OCI-LY7 (cell line): ENCODE data around the gene TK1. TPM values are rescaled to one million over a fixed set of nuclear protein-coding genes. Genes with fewer than 3 reads are reported as not detected.

Experiments used
- BruUV-seq: library from RNA; stranded (reverse); fragments of 400-500 nt; replicated peaks from 2 replicates; lab custom pipeline; 2021; lab: Mats Ljungman, UMichigan
- CTCF ChIA-PET: fragments of 300-600 bp; sonication (Branson Sonifier 250); formaldehyde crosslinking; loops from one replicate; lab custom pipeline; 2022; ENCODE audit warnings: antibody characterized with exemption; ENCODE audit not compliant: unreplicated experiment; lab: Charles Lee
- POLR2A ChIA-PET: fragments of 300-600 bp; sonication (Branson Sonifier 250); formaldehyde crosslinking; loops from one replicate; lab custom pipeline; 2022; ENCODE audit warnings: antibody characterized with exemption; lab: Charles Lee
- DNase-seq: peaks from one replicate; pipeline ENCODE4 v3.0.0-alpha.2; 2015; ENCODE audit warnings: low spot score
- H2AFZ ChIP-seq: fragments of 200-600 bp; sonication (generic), shearing (Covaris generic); 2 replicates; pipeline ENCODE4 v1.6.1; 2014; ENCODE audit warnings: mild to moderate bottlenecking, antibody characterized with exemption, low read length, moderate library complexity
- H3K27ac ChIP-seq: fragments of 200-600 bp; sonication (generic); 2 replicates; pipeline ENCODE4 v1.5.1; 2014; ENCODE audit warnings: mixed run types, low read depth, mild to moderate bottlenecking, moderate library complexity, low read length, inconsistent platforms; ENCODE audit not compliant: poor library complexity, severe bottlenecking
- H3K36me3 ChIP-seq: fragments of 200-600 bp; sonication (generic); 2 replicates; pipeline ENCODE4 v1.6.1; 2014; ENCODE audit warnings: mild to moderate bottlenecking, antibody characterized with exemption, low read length, moderate library complexity, mixed read lengths; ENCODE audit not compliant: insufficient read depth
- H3K4me1 ChIP-seq: fragments of 200-600 bp; sonication (generic); 2 replicates; pipeline ENCODE4 v1.5.1; 2014; ENCODE audit warnings: mild to moderate bottlenecking, low read length; ENCODE audit not compliant: insufficient read depth, poor library complexity, severe bottlenecking
- H3K4me2 ChIP-seq: fragments of 200-600 bp; sonication (generic); 2 replicates; pipeline ENCODE4 v1.6.1; 2014; ENCODE audit warnings: mild to moderate bottlenecking, low read length
- H3K4me3 ChIP-seq: fragments of 200-600 bp; sonication (generic); 2 replicates; pipeline ENCODE4 v1.5.1; 2014; ENCODE audit warnings: mild to moderate bottlenecking, low read depth, low read length; ENCODE audit not compliant: poor library complexity, severe bottlenecking
- H3K79me2 ChIP-seq: fragments of 200-600 bp; sonication (generic); 2 replicates; pipeline ENCODE4 v1.6.1; 2016; ENCODE audit warnings: low read depth, mild to moderate bottlenecking, low read length, moderate library complexity, mixed read lengths; ENCODE audit not compliant: insufficient read depth
- H3K9me2 ChIP-seq: fragments of 200-600 bp; sonication (generic); 2 replicates; pipeline ENCODE4 v1.6.1; 2016; ENCODE audit warnings: mild to moderate bottlenecking, low read length, mixed read lengths; ENCODE audit not compliant: insufficient read depth
- H3K9me3 ChIP-seq: fragments of 200-600 bp; sonication (generic); 2 replicates; pipeline ENCODE4 v1.6.1; 2014; ENCODE audit warnings: mild to moderate bottlenecking, mixed run types, low read length, mixed read lengths
- H4K20me1 ChIP-seq: fragments of 200-600 bp; sonication (generic); 2 replicates; pipeline ENCODE4 v1.6.1; 2014; ENCODE audit warnings: mild to moderate bottlenecking, antibody characterized with exemption, low read length, moderate library complexity, mixed read lengths; ENCODE audit not compliant: insufficient read depth
- CTCF ChIP-seq: fragments of 200-600 bp; sonication (generic); conservative IDR thresholded peaks from 2 replicates; pipeline ENCODE4 v1.5.1; 2014; ENCODE audit warnings: mild to moderate bottlenecking, antibody characterized with exemption, low read length, moderate library complexity, mixed read lengths
- EZH2phosphoT487 ChIP-seq: fragments of 200-600 bp; sonication (generic); IDR thresholded peaks from 2 replicates; pipeline ENCODE4 v1.6.1; 2018; ENCODE audit warnings: low read depth, borderline replicate concordance, mild to moderate bottlenecking, mixed run types, antibody characterized with exemption, low read length, moderate library complexity, mixed read lengths
- intact Hi-C: fragments of 100-400 bp; cut with micrococcal nuclease; formaldehyde crosslinking; loops from one replicate; pipeline ENCODE4 v1.10.0; 2022; ENCODE audit not compliant: unreplicated experiment
- total RNA-seq, 2 experiments: library from RNA; depleted of rRNA in 1 of 2; stranded (reverse); fragments of >200 nt in 1 of 2; shearing (Covaris generic) in 1 of 2; gene quantifications; 2 replicates each; pipeline ENCODE4 v1.2.3, GENCODE V29; 2014 to 2022

Gene TK1
- total RNA-seq, 2 experiments from 2014 or later = 108 to 149 TPM

DNA sequence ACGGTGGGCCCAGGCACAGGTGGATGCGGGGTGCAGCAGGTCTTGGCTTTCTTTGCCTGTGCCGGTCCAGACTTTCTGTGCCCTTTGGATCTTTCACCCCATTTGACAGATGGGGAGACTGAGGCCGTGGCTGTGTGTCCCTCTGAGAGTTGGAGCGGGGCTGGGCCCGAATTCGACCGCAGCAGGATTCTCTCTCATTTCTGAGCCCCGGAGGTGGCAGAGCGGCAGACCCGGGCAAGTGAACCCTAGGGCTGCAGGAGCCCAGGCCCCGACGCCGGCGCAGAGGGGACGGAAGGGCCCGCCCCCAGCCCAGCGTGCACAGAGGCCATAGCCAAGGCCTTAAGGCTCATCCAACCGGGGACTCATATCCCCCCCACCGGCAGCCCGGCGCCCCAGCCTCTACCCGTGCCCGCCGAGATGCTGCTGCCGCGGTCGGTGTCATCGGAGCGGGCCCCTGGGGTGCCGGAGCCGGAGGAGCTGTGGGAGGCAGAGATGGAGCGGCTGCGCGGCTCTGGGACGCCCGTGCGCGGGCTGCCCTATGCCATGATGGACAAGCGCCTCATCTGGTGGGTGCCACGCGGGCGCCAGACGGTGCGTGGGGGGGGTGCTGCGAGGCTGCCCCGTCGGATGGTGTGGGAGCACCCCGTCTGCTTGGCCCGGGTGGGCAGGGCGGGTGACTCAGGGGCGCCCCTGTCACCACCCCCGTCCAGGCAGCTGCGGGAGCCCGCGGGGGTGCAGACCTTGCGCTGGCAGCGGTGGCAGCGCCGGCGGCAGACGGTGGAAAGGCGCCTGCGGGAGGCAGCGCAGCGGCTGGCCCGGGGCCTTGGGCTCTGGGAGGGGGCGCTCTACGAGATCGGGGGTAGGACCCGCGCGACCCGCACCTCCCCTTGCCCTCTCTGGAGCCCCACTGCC is 55.4 kb downstream of the TK1 start:
- no peak for TF ChIP-seq EZH2phosphoT487
- peak; percentile 52 for TF ChIP-seq CTCF
- Histone ChIP-seq H3K27ac (peak overlapping the region; percentile 91), H3K36me3 (peaks cover 37% of the 10 kb centered on the region), H4K20me1 (0 out of 2 replicates have a peak, but pooled peaks cover 4% of the 10 kb centered on the region), H3K4me3 (peak overlapping the region; percentile 81), H3K9me2 (no peaks in the 10 kb centered on the region), H2AFZ (no peak overlapping the region), H3K9me3 (no peaks in the 10 kb centered on the region), H3K79me2 (peaks cover 15% of the 10 kb centered on the region; the same call in 1 of the 2 replicates), H3K4me1 (peaks cover 67% of the 10 kb centered on the region), H3K4me2 (peak overlapping the region; percentile 96)
- ChIA-PET CTCF (interaction anchor here (0.6 to 1.1 kb wide), 2 partner anchors 21 to 108 kb away, joined by 3 to 5 read pairs; no protein-coding TSS in a partner anchor), POLR2A (interaction anchor here (0.6 to 1.2 kb wide), 5 partner anchors 12 to 667 kb away, joined by 3 to 5 read pairs (median 4); no protein-coding TSS in a partner anchor)
- DNase-seq = peak; percentile 70
- intact Hi-C loops = loop anchor here (5.0 kb wide), 2 partner anchors 121 to 1644 kb away; no protein-coding TSS in a partner anchor
- BruUV-seq = TSS peak; percentile 19

- Histone ChIP-seq H3K36me3 (peaks cover 29% of the 10 kb centered on the region), H3K4me3 (peak within 1 kb of the TSS; percentile 81), H2AFZ (no peak within 1 kb of the TSS), H3K4me2 (peak within 1 kb of the TSS; percentile 96), H3K9me3 (no peaks in the 10 kb centered on the region), H3K4me1 (peaks cover 76% of the 10 kb centered on the region), H4K20me1 (0 out of 2 replicates have a peak, but pooled peaks cover 4% of the 10 kb centered on the region), H3K27ac (peak within 1 kb of the TSS; percentile 91), H3K79me2 (peaks cover 15% of the 10 kb centered on the region; the same call in 1 of the 2 replicates), H3K9me2 (no peaks in the 10 kb centered on the region)
- ChIA-PET CTCF (interaction anchor here (1.0 to 1.1 kb wide), 2 partner anchors 22 to 56 kb away, joined by 4 to 5 read pairs; partner anchors contain the start of genes AFMID and TK1), POLR2A (interaction anchor here (1.0 to 1.7 kb wide), 8 partner anchors 11 to 172 kb away, joined by 3 to 5 read pairs (median 4); partner anchors contain the start of gene TNRC6C)
- TF ChIP-seq EZH2phosphoT487 = no peak
- TF ChIP-seq CTCF = no peak
- intact Hi-C loops = loop anchor here (5.0 kb wide), 2 partner anchors 122 to 1643 kb away; no protein-coding TSS in a partner anchor
- DNase-seq = peak; percentile 93
- BruUV-seq = no TSS peak
These were observed 56.3 kb downstream of the TK1 start, which contains the start of gene TMC8 for GRCh38 chr17:78130437-78131101. Gene TMC8 (plus strand): TSS chr17:78130771. CDS start chr17:78131589, 818 bp downstream.
